ENCODE results near the gene CASD1.

Gene CASD1

GRCh38 chr7:94512735-94513564, 3.3 kb downstream of the CASD1 start:
- no peak for DNase-seq (ENCODE audit: low read depth in 2 of 2)

- no peak for DNase-seq (ENCODE audit: low read depth in 2 of 2)
These were observed 3.9 kb downstream of the CASD1 start for GRCh38 chr7:94513565-94513860.

- DNase-seq (ENCODE audit: low read depth in 2 of 2), result no peak
These were observed 4.7 kb downstream of the CASD1 start for GRCh38 chr7:94514140-94514889.

GRCh38 chr7:94514917-94515316, 5.3 kb downstream of the CASD1 start:
- DNase-seq (ENCODE audit: low read depth in 2 of 2), result no peak

GRCh38 chr7:94525923-94526322, 16.3 kb downstream of the CASD1 start:
- DNase-seq (ENCODE audit: low read depth in 2 of 2), result no peak

GRCh38 chr7:94529516-94529915, 19.9 kb downstream of the CASD1 start:
- no peak for DNase-seq (ENCODE audit: low read depth in 2 of 2)

GRCh38 chr7:94530109-94530508, 20.5 kb downstream of the CASD1 start:
- DNase-seq (ENCODE audit: low read depth in 2 of 2), result no peak

- DNase-seq (ENCODE audit: low read depth in 2 of 2), result no peak
These were observed 23.1 kb downstream of the CASD1 start for GRCh38 chr7:94532676-94533075.

- no peak for DNase-seq (ENCODE audit: low read depth in 2 of 2)
These were observed 30.8 kb downstream of the CASD1 start for GRCh38 chr7:94540428-94540827.

- DNase-seq (ENCODE audit: low read depth in 2 of 2), result no peak
These were observed 37.5 kb downstream of the CASD1 start for GRCh38 chr7:94547126-94547525.

GRCh38 chr7:94556028-94556427, 46.4 kb downstream of the CASD1 start:
- DNase-seq (ENCODE audit: low read depth in 2 of 2), result no peak

- DNase-seq (ENCODE audit: low read depth in 2 of 2), result no peak
These were observed 47.6 kb downstream of the CASD1 start for GRCh38 chr7:94557215-94557614.

GRCh38 chr7:94559972-94560371, 50.4 kb downstream of the CASD1 start:
- DNase-seq (ENCODE audit: low read depth in 2 of 2), result no peak

GRCh38 chr7:94561841-94562514, 52.4 kb downstream of the CASD1 start:
- DNase-seq (ENCODE audit: low read depth in 2 of 2), result no peak

- DNase-seq (ENCODE audit: low read depth in 2 of 2), result no peak
These were observed 52.9 kb downstream of the CASD1 start for GRCh38 chr7:94562525-94562924.

- no peak for DNase-seq (ENCODE audit: low read depth in 2 of 2)
These were observed 55.8 kb downstream of the CASD1 start for GRCh38 chr7:94565247-94565894.

GRCh38 chr7:94567396-94567795, 57.8 kb downstream of the CASD1 start:
- no peak for DNase-seq (ENCODE audit: low read depth in 2 of 2)

- no peak for DNase-seq (ENCODE audit: low read depth in 2 of 2)
These were observed 62.2 kb downstream of the CASD1 start for GRCh38 chr7:94571816-94572215.

GRCh38 chr7:94575646-94576045, 66.0 kb downstream of the CASD1 start:
- no peak for DNase-seq (ENCODE audit: low read depth in 2 of 2)

GRCh38 chr7:94576316-94576715, 66.7 kb downstream of the CASD1 start:
- no peak for DNase-seq (ENCODE audit: low read depth in 2 of 2)

- DNase-seq (ENCODE audit: low read depth in 2 of 2), result no peak
These were observed 67.7 kb downstream of the CASD1 start for GRCh38 chr7:94577357-94577756.

- no peak for DNase-seq (ENCODE audit: low read depth in 2 of 2)
These were observed 69.0 kb downstream of the CASD1 start for GRCh38 chr7:94578614-94579013.
